ENCODE measurements around the gene SLC23A3.

SLC23A3 gene

DNA sequence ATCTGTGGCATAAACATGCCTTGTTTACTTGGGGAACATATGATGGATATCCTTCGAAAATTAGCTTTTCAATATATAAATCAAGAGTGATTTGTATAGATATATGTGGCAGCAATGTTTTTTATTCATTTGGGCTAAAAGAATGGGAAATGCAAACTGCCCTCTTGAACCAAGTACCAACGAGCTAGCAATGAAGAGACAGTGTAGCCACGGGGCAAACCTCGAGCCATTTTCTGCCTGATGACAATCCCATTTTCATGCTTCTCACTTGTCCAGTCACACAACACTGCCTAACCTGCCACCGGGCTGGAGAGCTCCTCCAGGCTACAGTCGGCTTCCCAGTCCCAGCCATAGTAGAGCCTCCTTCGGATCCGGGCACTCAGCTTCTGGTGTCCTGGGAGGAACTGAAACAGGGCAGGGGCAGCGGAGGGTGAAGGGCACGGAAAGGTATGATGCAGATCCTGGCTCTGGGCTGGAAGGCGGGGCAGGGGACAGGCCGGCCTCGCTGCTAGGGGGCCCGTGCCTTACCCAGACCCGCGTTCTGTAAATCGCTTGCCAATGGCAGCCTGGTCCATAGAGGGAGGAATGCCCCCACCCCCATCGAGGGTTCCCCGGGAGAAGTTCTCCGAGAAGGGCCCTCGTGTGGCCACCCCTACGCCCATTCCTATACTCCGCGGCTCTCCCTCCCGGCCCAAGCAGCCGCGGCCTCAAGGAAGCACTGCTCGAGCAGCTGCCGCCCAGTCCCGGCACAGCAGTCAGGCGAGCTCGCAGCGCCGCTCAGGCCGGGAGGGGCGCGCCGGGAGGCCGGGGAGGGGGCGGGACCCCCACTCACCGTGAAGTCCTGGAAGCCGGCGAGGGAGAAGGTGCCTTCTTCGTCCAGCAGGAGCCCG lies 6.3 kb upstream of the SLC23A3 start:
- no peak for DNase-seq

GRCh38 chr2:219175486-219175885 lies 5.7 kb upstream of the SLC23A3 start:
- DNase-seq: no peak

GRCh38 chr2:219174801-219175200 lies 5.0 kb upstream of the SLC23A3 start:
- no peak for DNase-seq

DNA sequence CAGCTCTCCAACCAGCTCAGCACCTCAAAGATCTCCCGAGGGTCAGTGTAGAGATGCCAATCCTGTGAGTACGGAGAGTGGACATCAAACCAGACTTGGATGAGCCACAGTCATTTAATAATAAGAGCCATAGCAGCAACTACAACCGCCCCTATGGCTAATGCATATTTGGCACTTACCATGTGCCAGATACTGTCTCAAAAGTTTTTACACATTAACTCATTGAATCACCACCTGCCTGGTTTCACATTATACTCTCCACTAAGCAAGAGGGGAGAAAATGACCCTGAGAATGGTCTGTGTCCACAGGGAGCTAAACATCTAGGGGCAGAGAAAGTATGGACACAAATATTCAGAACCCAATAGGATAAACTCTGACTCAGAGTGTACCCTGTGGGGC lies 4.3 kb upstream of the SLC23A3 start:
- DNase-seq: no peak

- no peak for DNase-seq
These were observed 3.3 kb upstream of the SLC23A3 start for GRCh38 chr2:219173176-219173575.

GRCh38 chr2:219172231-219173154 lies 2.7 kb upstream of the SLC23A3 start:
- no peak for DNase-seq

- peak; percentile 57 for DNase-seq
These were observed 1.4 kb upstream of the SLC23A3 start for GRCh38 chr2:219171231-219171651.

- no peak for DNase-seq
These were observed 897 bp downstream of the SLC23A3 start for GRCh38 chr2:219168932-219169331.

- no peak for DNase-seq
These were observed 1.3 kb downstream of the SLC23A3 start for GRCh38 chr2:219168526-219168925.

DNA sequence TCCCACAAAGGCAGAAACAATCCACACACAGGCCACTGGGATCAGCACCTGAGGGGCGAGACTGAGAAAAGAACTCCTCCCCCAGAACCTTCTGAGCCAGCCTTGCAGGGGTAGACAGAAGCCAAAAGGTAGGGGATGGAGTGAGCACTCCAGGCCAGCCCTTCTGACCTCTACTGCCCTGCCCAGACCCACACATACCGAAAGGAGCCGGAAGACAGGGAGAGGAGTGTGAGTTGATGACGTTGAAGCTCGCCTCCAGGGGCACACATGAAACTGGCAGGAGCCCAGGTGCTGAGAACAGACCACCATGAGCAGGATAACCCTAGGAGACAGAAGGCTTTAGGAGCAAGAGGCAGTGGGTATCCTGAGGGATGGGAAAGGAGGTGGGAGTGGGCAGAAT lies 1.8 kb downstream of the SLC23A3 start:
- DNase-seq: no peak

DNA sequence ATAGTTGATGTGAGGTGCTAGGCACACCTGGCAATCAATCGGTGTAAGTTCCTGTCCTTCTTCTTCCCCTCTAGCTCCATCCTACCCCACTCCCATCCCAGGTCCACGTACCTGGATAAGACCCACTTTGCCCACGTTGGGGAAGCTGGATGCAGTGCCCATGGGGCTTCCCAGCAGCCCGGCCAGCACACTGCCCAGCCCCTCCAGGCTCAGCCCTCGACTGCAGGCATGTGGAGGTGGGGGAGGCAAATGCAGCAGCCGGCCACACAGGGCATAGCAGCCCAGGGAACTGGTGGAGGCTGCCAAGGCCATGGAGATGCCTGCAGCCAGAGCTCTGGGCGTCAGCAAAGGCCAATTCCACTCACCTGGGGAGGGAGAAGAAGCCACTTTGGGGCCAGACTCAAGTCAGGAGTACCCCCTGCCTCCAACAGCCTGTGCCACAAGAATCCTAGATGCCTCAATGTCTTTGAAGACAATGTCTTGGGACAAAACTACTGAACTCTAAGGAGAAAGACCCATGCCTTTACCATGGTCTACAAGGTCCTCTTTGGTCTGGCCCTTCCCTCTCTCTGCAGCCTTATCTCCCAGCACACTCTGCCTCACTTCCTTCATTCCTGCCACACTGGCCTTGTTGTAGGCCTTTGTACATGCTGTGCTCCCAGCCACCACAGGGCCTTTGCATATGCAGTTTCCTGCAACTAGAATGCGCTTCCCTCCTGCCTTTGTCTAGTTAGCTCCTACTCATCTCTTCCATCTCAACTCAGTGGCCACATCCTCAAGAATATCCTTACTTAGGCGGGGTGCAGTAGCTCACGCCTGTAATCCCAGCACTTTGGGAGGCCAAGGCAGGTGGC lies 4.5 kb downstream of the SLC23A3 start:
- no peak for DNase-seq

DNA sequence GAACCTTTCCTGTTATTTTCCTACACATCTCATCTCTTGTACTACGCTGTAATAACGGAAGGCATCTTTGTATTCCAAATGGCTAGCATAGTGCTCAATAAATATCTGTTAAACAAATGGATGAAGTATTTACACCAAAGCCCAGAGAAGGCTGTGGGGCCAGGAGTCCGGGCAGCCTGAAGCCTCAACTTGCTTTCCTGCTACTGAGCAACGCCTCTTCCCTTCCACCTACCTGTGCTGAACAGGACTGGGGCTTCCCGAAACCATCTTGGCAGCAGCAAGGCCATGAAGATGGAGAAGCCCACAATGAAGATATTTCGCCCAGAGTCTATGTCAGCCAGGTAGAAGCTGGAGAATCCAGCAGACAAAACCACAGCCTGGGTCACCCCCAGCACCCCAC lies 6.7 kb downstream of the SLC23A3 start:
- no peak for DNase-seq

- DNase-seq: no peak
These were observed 8.7 kb downstream of the SLC23A3 start for GRCh38 chr2:219161097-219161496.

- DNase-seq: peak; percentile 79
These were observed 9.4 kb downstream of the SLC23A3 start, which contains the start of gene NHEJ1 for GRCh38 chr2:219160186-219161017. Gene NHEJ1 (minus strand): TSS chr2:219160815. CDS start chr2:219158362, 2,453 bp downstream.

DNA sequence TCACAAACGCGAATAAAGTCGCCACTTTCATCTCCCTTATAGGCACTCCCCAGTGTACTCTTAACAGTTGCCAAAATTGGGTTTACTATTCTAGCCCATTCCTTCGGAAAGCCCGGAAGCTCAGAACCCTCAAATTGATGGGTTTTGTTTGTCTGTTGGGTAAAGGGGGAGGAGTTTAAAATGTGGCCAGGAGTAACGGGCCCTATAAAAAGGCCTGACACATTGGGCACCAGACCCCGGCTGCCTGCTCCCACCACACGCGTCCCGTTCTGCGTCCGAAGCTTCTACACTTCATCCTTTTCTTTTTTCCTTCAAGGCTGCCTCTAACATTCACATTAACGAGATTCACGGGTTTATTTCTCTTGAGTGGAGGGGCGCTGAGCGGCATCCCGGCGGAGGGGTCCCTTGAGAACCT lies 10.1 kb downstream of the SLC23A3 start:
- no peak for DNase-seq

DNA sequence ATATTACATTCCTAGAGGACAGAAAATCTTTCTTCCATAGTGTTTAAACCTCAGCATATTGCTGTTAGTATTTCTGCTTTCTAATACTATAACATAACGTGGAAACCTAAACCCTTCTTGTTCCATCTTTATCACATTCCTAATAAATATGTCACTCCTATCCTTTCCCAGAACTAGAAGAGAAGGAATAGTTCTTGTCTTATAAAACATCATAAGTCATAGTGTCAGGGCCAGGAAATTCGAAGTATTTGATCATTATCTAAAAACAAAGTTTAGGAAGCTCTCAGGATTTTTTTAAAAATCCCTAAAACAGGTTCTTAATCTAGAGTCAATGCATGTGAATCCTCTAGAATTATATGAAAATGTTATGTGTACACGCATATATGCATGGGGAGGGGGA lies 11.2 kb downstream of the SLC23A3 start:
- DNase-seq: no peak

DNA sequence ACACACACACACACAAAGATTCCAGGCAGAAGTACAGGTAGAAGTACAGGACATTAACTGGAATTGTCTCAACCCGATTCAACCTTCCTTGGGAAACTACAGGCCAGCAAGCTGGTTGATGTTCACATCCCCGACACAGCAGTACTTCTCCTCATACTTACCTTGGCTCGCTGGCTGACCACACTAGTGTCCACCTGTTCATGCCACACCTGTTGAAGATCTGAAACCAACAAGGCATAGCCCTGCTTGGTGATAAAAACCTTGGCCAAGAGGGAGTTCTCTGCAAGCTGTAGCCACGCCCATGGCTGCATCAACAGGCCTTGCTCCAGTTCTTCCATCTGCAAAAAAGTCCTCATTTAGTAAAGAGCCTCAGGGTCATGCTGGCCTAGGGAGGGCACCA lies 11.8 kb downstream of the SLC23A3 start:
- DNase-seq: no peak

DNA sequence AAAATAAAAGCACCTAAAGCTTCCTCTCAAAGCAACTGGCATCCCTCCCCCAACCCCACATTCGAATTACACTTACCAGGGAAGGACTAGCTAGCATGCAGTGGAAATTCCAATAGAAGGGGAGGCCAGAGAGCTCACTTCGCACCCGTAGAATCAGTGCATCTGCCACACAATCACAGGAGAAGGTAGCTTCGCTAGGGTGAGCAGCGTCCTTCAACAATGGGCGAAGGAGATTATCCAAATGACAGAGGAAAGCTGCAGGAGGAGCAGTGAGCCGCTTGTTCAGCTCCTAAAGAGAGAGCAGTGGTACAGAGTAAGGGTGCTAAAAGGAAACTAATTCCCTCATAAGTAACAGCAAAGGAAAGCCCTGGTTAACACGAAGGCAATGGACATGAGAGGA lies 12.4 kb downstream of the SLC23A3 start:
- DNase-seq: no peak

DNA sequence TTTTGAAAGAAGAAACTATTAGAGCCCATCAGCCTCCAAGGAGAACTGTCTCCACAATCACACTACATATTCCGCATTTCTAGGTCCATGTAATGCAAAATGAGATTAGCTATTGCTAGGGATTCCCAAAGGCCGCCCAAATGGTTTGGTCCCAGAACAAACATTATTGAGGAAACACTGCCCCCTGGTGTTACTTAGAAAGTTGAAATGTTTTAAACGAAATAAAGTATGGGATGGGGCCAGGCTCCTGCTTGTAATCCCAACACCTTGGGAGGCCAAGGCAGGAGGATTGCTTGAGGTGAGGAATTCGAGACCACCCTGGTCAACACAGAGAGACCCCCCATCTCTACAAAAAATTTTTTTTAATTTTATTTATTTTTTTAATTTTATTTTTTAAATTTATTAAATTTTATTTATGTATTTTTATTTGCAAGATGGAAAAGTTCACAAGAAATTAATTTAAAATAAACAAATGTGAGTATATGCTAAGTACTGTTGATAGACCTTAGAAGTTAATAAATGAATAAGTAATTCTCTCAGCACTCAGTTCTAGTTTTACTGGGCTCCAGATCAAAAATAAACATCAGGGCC lies 14.7 kb downstream of the SLC23A3 start:
- DNase-seq: peak; percentile 91

- DNase-seq: no peak
These were observed 20.2 kb downstream of the SLC23A3 start for GRCh38 chr2:219149667-219150066.

DNA sequence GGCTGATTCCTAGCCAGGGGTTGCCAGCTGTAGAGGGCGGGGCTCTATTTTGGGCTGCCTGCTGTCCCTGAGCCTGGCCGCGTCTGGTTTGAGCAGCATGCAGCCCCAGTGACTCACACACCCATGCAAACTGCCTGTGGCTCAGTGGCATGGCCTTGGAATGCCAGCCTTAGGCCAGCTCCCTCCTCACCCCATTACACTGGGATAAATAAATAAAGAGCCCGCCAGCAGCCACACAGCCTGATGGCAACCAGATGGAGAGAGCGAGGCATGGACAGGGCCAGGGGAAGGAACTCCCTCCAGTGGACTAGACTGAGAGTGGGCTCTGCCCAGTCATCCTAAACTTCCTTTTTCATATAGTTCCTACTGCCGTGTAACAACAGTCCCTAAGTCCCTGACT lies 27.5 kb downstream of the SLC23A3 start:
- DNase-seq: no peak
